HCT116 (cell line): ENCODE data around the gene PPP1R37. TPM values are rescaled to one million over a fixed set of nuclear protein-coding genes. Genes with fewer than 3 reads are reported as not detected.

ENCODE experiments used
- ATAC-seq: fragments of 200-7000 bp; cut with Tn5 transposase; 2 replicates; pipeline ENCODE4 v1.9.1; 2020; ENCODE audit warnings: mild to moderate bottlenecking, moderate library complexity
- BruUV-seq: library from RNA; stranded (reverse); fragments of 400-500 nt; replicated peaks from 2 replicates; lab custom pipeline; 2021; lab: Mats Ljungman, UMichigan
- CTCF ChIA-PET: fragments of 300-600 bp; sonication (Branson Sonifier 250); formaldehyde crosslinking; loops from one replicate; lab custom pipeline; 2021; ENCODE audit warnings: antibody characterized with exemption; lab: Charles Lee
- POLR2A ChIA-PET: fragments of 300-600, 350-600 bp; sonication (Branson Sonifier 250); formaldehyde crosslinking; loops from one replicate; lab custom pipeline; 2021; ENCODE audit warnings: antibody characterized with exemption; lab: Charles Lee
- RAD21 ChIA-PET, 2 experiments: fragments of 300-600 bp; sonication (Branson Sonifier 250); formaldehyde crosslinking; loops; one replicate each; lab custom pipeline; 2023; ENCODE audit warnings: low total read pairs in 2 of 2; ENCODE audit not compliant: uncharacterized antibody in 2 of 2, unreplicated experiment in 2 of 2, low non-redundant PET in 1 of 2; lab: Charles Lee
- DNase-seq: peaks from one replicate; pipeline ENCODE4 v3.0.0-alpha.2; 2010; ENCODE audit warnings: low read depth, low spot score
- H2AFZ ChIP-seq: fragments of 200-600 bp; shearing (Covaris generic), sonication (generic); 2 replicates; pipeline ENCODE4 v1.6.1; 2017; ENCODE audit warnings: low read depth, mixed run types, mixed read lengths, antibody characterized with exemption, low read length; ENCODE audit not compliant: poor library complexity, severe bottlenecking
- H3K27ac ChIP-seq: 2 replicates; pipeline ENCODE4 v1.5.1; 2012; ENCODE audit warnings: low read depth, low read length
- H3K27me3 ChIP-seq: fragments of 200-600 bp; sonication (generic); 2 replicates; pipeline ENCODE4 v1.6.1; 2016; ENCODE audit warnings: mixed run types, low read length, mixed read lengths; ENCODE audit not compliant: insufficient read depth
- H3K36me3 ChIP-seq, 2 experiments: fragments of 200-500 bp in 1 of 2; fragments of 200-600 bp in 1 of 2; sonication (Bioruptor generic) in 1 of 2; sonication (generic) in 1 of 2; 2 replicates each; pipeline versions ENCODE4 v1.5.1 to v1.6.1; 2014 to 2016; ENCODE audit warnings: low read length in 2 of 2, inconsistent platforms in 1 of 2, mixed read lengths in 1 of 2, mixed run types in 1 of 2; ENCODE audit not compliant: insufficient read depth in 2 of 2, control insufficient read depth in 1 of 2
- H3K4me1 ChIP-seq, 2 experiments: fragments of 200-600 bp in 1 of 2; sonication (generic) in 1 of 2; 2 replicates each; pipeline versions ENCODE4 v1.5.1 to v1.6.1; 2012 to 2017; ENCODE audit warnings: low read length in 2 of 2, inconsistent platforms in 1 of 2, mild to moderate bottlenecking in 1 of 2, mixed read lengths in 1 of 2, mixed run types in 1 of 2, moderate library complexity in 1 of 2; ENCODE audit not compliant: insufficient read depth in 2 of 2, control insufficient read depth in 1 of 2
- H3K4me2 ChIP-seq: fragments of 200-600 bp; sonication (generic); 2 replicates; pipeline ENCODE4 v1.6.1; 2017; ENCODE audit warnings: mixed run types, low read length, mixed read lengths
- H3K4me3 ChIP-seq, 2 experiments: fragments of 200-600 bp in 1 of 2; sonication (generic) in 1 of 2; replicated peaks in 1 of 2; 2 replicates each; pipeline ENCODE4 v1.5.1; 2011 to 2016; ENCODE audit warnings: low read length in 2 of 2, control low read depth in 1 of 2, low read depth in 1 of 2, mild to moderate bottlenecking in 1 of 2, mixed read lengths in 1 of 2, mixed run types in 1 of 2
- H3K79me2 ChIP-seq: fragments of 200-600 bp; sonication (generic); 2 replicates; pipeline ENCODE4 v1.6.1; 2017; ENCODE audit warnings: mild to moderate bottlenecking, mixed run types, low read length, moderate library complexity, mixed read lengths; ENCODE audit not compliant: insufficient read depth
- H3K9ac ChIP-seq: fragments of 200-600 bp; sonication (generic); 2 replicates; pipeline ENCODE4 v1.6.1; 2016; ENCODE audit warnings: low read length, mixed read lengths
- H3K9me2 ChIP-seq: fragments of 200-600 bp; sonication (generic), shearing (Covaris generic); 2 replicates; pipeline ENCODE4 v1.6.1; 2017; ENCODE audit warnings: mixed run types, mild to moderate bottlenecking, moderate library complexity; ENCODE audit not compliant: insufficient read depth
- H3K9me3 ChIP-seq, 2 experiments: fragments of 200-500 bp in 1 of 2; fragments of 200-600 bp in 1 of 2; sonication (Bioruptor generic) in 1 of 2; sonication (generic) in 1 of 2; 2 replicates each; pipeline ENCODE4 v1.6.1; 2014 to 2017; ENCODE audit warnings: low read length in 2 of 2, mixed read lengths in 2 of 2, inconsistent platforms in 1 of 2, low read depth in 1 of 2, mild to moderate bottlenecking in 1 of 2, mixed run types in 1 of 2, moderate library complexity in 1 of 2; ENCODE audit not compliant: control insufficient read depth in 1 of 2, insufficient read depth in 1 of 2
- H4K20me1 ChIP-seq: fragments of 200-600 bp; sonication (generic), shearing (Covaris generic); 2 replicates; pipeline ENCODE4 v1.6.1; 2017; ENCODE audit warnings: mixed run types, mild to moderate bottlenecking, moderate library complexity; ENCODE audit not compliant: insufficient read depth
- ATF3 ChIP-seq: IDR thresholded peaks from 2 replicates; pipeline ENCODE4 v1.6.1; 2012
- CBX3 ChIP-seq: IDR thresholded peaks from 2 replicates; pipeline ENCODE4 v1.6.1; 2012; ENCODE audit warnings: low read depth
- CEBPB ChIP-seq: IDR thresholded peaks from 2 replicates; pipeline ENCODE4 v1.6.1; 2012; ENCODE audit warnings: low read depth
- CTCF ChIP-seq, 3 experiments: fragments of 200-600 bp in 1 of 3; sonication (generic) in 1 of 3; IDR thresholded peaks in 2 of 3; conservative IDR thresholded peaks in 1 of 3; 2 replicates each; pipeline ENCODE4 v1.5.1; 2012 to 2017; ENCODE audit warnings: low read depth in 2 of 3, low read length in 2 of 3, antibody characterized with exemption in 1 of 3, borderline replicate concordance in 1 of 3, control low read depth in 1 of 3, mild to moderate bottlenecking in 1 of 3, mixed read lengths in 1 of 3, mixed run types in 1 of 3, moderate library complexity in 1 of 3; ENCODE audit not compliant: insufficient read depth in 1 of 3
- EGR1 ChIP-seq: IDR thresholded peaks from 2 replicates; pipeline ENCODE4 v1.6.1; 2012; ENCODE audit warnings: low read depth
- ELF1 ChIP-seq: IDR thresholded peaks from 2 replicates; pipeline ENCODE4 v1.6.1; 2012; ENCODE audit warnings: low read depth, borderline replicate concordance
- EZH2phosphoT487 ChIP-seq: fragments of 200-600 bp; IDR thresholded peaks from 2 replicates; pipeline ENCODE4 v1.6.1; 2018; ENCODE audit warnings: antibody characterized with exemption, borderline replicate concordance
- POLR2A ChIP-seq: IDR thresholded peaks from 2 replicates; pipeline ENCODE4 v1.7.0; 2011; ENCODE audit warnings: borderline replicate concordance; ENCODE audit not compliant: insufficient read depth, insufficient read length; ENCODE audit errors: extremely low read depth
- POLR2AphosphoS5 ChIP-seq: IDR thresholded peaks from 2 replicates; pipeline ENCODE4 v1.6.1; 2011; ENCODE audit warnings: mild to moderate bottlenecking, low read depth, low read length, moderate library complexity
- RAD21 ChIP-seq: IDR thresholded peaks from 2 replicates; pipeline ENCODE4 v1.6.1; 2012; ENCODE audit warnings: low read depth, mild to moderate bottlenecking
- REST ChIP-seq: IDR thresholded peaks from 2 replicates; pipeline ENCODE4 v1.6.1; 2012; ENCODE audit warnings: low read depth
- SP1 ChIP-seq: IDR thresholded peaks from 2 replicates; pipeline ENCODE4 v1.6.1; 2012; ENCODE audit warnings: low read depth
- SRF ChIP-seq: IDR thresholded peaks from 2 replicates; pipeline ENCODE4 v1.6.1; 2012; ENCODE audit warnings: low read depth
- TCF7L2 ChIP-seq: IDR thresholded peaks from 2 replicates; pipeline ENCODE4 v1.7.0; 2011; ENCODE audit warnings: borderline replicate concordance, inconsistent platforms; ENCODE audit not compliant: insufficient read depth, insufficient read length; ENCODE audit errors: extremely low read depth
- YY1 ChIP-seq: IDR thresholded peaks from 2 replicates; pipeline ENCODE4 v1.6.1; 2011; ENCODE audit warnings: low read length, low read depth, moderate library complexity, mild to moderate bottlenecking; ENCODE audit not compliant: insufficient replicate concordance; ENCODE audit errors: extremely low read depth
- ZBTB33 ChIP-seq: IDR thresholded peaks from 2 replicates; pipeline ENCODE4 v1.6.1; 2011; ENCODE audit warnings: mild to moderate bottlenecking, low read length, moderate library complexity; ENCODE audit not compliant: insufficient replicate concordance; ENCODE audit errors: extremely low read depth
- ZFX ChIP-seq: fragments of 450-650 bp; IDR thresholded peaks from 2 replicates; pipeline ENCODE4 v1.6.1; 2017
- intact Hi-C: fragments of 100-400 bp; cut with micrococcal nuclease; formaldehyde crosslinking; loops from 2 replicates; pipeline ENCODE4 v1.10.0; 2022
- total RNA-seq: library from RNA; stranded (reverse); gene quantifications from one replicate; pipeline ENCODE4 v1.2.1, GENCODE V29; 2021; ENCODE audit not compliant: unreplicated experiment

The PPP1R37 gene
- total RNA-seq, 1 experiment from 2014 or later: 32.7 TPM

GRCh38 chr19:45142726-45143110 is 49.7 kb downstream of the PPP1R37 start:
- intact Hi-C loops: no loop called here
- POLR2A ChIA-PET: no interaction called here
- CTCF ChIA-PET: no interaction called here
- no peaks in the 10 kb centered on the region; a peak in 1 of 4 replicates for H3K36me3 ChIP-seq
- H3K9me2 ChIP-seq: no peaks in the 10 kb centered on the region
- BruUV-seq: no TSS peak
- H3K4me1 ChIP-seq: peaks cover 0 to 3% of the 10 kb centered on the region in 2 experiments; a peak in 2 of 4 replicates
- H3K4me2 ChIP-seq: no peak overlapping the region
- no peak overlapping the region for H3K9ac ChIP-seq
- no peaks in the 10 kb centered on the region for H3K9me3 ChIP-seq
- RAD21 ChIA-PET: no interaction called here
- no peaks in the 10 kb centered on the region for H4K20me1 ChIP-seq
- H3K79me2 ChIP-seq: peaks cover 8% of the 10 kb centered on the region; the same call in 1 of the 2 replicates
- H3K27ac ChIP-seq: no peak overlapping the region; the same call in 1 of the 2 replicates
- TF ChIP-seq SRF: no peak
- no peak for TF ChIP-seq POLR2AphosphoS5
- no peak for TF ChIP-seq CEBPB
- no peak for TF ChIP-seq REST
- no peak for TF ChIP-seq CTCF (IDR thresholded peaks at IDR 0.05 in 2 of 3, conservative IDR thresholded peaks at IDR 0.05 in 1 of 3; ENCODE audit: borderline replicate concordance in 1 of 3, insufficient read depth in 1 of 3, low read depth in 2 of 3, low read length in 2 of 3)
- no peak for TF ChIP-seq ELF1
- no peak for TF ChIP-seq TCF7L2
- no peak for TF ChIP-seq EZH2phosphoT487
- no peak for TF ChIP-seq SP1
- no peak for TF ChIP-seq ATF3
- TF ChIP-seq POLR2A: no peak
- TF ChIP-seq EGR1: no peak
- no peak for TF ChIP-seq YY1
- no peak for TF ChIP-seq CBX3
- TF ChIP-seq RAD21: no peak
- TF ChIP-seq ZFX: no peak
- no peak for TF ChIP-seq ZBTB33
- H2AFZ ChIP-seq: no peak overlapping the region
- no peak overlapping the region for H3K4me3 ChIP-seq
- H3K27me3 ChIP-seq: no peaks in the 10 kb centered on the region
- ATAC-seq: no peak
- no peak for DNase-seq
